ENCODE measurements around the gene PDIA2.

Gene PDIA2

DNA sequence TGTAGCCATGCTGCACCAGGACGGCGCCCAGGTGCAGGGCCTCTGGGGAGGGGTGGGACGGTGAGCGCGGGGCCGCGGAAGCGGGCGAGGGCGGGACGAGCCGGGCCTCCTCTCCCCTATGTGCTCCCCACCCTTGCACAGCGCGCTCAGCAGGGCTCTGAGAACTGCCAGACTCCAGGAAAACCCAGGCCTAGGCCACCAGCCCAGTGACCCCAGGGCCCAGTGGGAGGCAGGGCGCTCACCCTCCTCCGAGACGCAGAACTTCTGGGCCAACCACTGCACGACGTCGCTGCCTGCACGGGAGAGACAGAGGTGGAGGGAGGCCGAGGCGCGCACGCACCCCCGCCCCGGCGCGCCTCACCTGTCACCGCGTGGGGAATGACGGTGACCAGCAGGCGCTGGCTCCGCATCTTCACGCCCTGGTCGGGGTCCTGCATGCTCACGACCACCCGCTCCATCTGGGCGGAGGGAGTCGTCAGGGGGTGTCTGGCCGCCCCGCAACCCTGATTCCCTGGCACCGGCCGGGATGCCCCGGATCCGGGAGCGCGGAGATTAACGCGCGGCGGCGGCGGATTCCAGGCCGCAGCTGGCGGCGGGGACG, 7.8 kb upstream of the PDIA2 start:
- no peak for TF ChIP-seq POLR2AphosphoS5 (IDR thresholded peaks at IDR 0.05; ENCODE audit: low read depth, low read length)
- TF ChIP-seq TAF1 (IDR thresholded peaks at IDR 0.05; ENCODE audit: borderline replicate concordance, low read depth, low read length) = no peak
- TF ChIP-seq POLR2A (IDR thresholded peaks at IDR 0.05; ENCODE audit: low read depth, low read length) = no peak
- DNase-seq (ENCODE audit: insufficient read length) (peak; percentile 45), FAIRE-seq (no peak)

DNA sequence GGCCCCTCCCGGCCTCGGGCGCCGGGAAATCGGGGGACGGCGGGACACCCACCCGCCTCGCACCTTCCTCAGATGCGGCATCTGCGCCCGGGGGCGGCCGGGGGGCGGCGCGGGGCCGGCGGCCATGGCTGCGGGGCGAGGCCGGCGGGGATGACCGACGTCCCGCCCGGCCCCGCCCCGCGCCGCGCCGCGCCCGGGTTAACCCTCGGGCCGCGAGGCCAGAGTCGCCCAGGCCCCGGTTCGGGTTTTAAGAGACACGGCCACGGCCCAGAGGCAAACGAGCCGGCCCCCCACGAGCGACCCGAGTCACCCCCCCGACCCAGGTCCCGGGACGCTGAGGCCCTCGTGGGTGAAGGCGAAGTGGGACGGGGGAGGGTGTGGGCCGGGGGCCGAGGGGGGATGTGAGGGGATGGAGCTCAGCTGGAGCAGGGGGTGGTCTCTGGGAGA, 7.2 kb upstream of the PDIA2 start, which contains the start of gene RGS11:
RGS11 (minus strand) TSS at position 159 of the 447 bp plus-strand sequence; CDS start at position 126, 33 bp downstream.
- no peak for TF ChIP-seq POLR2A (IDR thresholded peaks at IDR 0.05; ENCODE audit: low read depth, low read length)
- no peak for DNase-seq (ENCODE audit: insufficient read length)
- no peak for FAIRE-seq

DNA sequence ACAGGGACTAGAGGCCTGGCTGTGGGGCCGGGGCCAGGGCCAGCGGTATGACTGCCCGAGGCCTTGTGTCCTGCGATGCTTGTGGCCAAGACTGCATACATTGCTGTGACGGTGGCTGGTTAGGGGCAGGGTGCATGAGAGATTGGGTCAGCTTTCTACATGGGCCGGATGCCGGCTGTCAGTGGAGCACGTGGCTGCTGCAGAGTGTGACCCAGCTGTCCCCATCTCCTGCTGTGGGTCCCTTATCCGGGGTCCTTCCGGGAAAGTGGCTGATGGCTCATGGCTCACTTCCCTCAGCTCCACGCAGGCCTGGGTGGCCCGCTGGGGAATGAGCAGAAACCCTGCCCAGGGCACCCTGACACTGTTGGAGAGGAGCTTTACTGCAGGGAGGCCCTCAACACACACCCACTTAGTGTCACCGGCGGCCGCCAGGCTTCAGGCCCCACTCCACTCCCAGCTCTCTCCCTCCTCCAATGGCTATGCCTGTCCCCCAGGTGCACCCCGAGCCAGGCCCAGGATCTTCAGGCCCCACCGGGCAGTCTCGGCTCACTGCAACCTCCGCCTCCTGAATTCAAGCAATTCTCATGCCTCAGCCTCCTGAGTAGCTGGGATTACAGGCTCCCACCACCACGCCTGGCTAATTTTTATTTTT, 6.4 kb upstream of the PDIA2 start:
- FAIRE-seq (no peak), DNase-seq (ENCODE audit: insufficient read length) (no peak)
- TF ChIP-seq POLR2A (IDR thresholded peaks at IDR 0.05; ENCODE audit: low read depth, low read length) (no peak), TAF1 (IDR thresholded peaks at IDR 0.05; ENCODE audit: borderline replicate concordance, low read depth, low read length) (no peak), POLR2AphosphoS5 (IDR thresholded peaks at IDR 0.05; ENCODE audit: low read depth, low read length) (no peak)

DNA sequence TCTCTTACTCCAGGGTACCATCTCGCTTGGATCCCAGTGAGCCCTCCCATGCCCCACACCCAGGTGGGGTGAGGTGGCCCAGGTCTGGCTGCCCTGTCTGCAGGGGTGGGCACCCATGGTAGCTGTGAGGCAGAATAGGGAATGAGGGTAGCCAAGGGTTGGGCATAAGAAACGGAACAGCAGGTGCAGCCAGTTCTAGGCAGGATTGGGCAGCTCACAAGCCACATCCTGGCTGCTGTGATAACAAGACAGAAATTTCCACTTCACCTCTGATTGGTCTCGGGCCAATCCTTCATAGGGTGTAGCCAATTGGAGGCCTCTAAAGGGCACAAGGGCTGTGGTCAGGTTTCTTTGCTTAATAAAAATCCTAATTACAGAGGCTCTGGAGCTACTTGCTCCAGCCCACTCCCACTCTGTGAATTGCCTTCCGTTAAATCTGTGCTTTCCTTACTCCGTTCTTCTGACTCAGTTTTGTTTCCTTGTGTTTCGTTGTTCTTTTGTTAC, 4.0 kb upstream of the PDIA2 start:
- TF ChIP-seq TAF1 (IDR thresholded peaks at IDR 0.05; ENCODE audit: borderline replicate concordance, low read depth, low read length) (no peak), POLR2AphosphoS5 (IDR thresholded peaks at IDR 0.05; ENCODE audit: low read depth, low read length) (no peak), POLR2A (IDR thresholded peaks at IDR 0.05; ENCODE audit: low read depth, low read length) (no peak)
- DNase-seq (ENCODE audit: insufficient read length) = peak; percentile 54
- FAIRE-seq = peak; percentile 36

DNA sequence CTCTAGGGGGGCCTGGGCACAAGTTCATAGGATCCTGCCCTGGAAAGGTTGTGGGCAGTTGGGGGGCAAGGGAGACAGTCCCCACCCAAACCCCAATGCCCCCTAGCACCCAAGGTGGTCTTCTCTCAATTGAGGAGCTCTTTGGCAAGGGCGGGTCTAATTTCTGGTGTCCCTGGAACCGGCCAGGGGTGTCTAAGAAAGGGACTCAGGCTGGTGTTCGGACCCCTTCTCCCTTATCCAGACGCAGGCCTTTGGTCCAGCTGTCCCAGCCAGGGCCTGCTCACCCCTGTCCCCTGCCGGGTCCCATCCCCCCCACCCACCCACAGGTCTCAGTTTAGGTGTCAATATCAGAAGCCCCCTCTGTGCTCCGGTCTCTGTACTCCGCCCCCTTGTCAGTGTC, 3.4 kb upstream of the PDIA2 start:
- FAIRE-seq = no peak
- DNase-seq (ENCODE audit: insufficient read length) = no peak
- TF ChIP-seq POLR2A (IDR thresholded peaks at IDR 0.05; ENCODE audit: low read depth, low read length) (no peak), POLR2AphosphoS5 (IDR thresholded peaks at IDR 0.05; ENCODE audit: low read depth, low read length) (no peak)

DNA sequence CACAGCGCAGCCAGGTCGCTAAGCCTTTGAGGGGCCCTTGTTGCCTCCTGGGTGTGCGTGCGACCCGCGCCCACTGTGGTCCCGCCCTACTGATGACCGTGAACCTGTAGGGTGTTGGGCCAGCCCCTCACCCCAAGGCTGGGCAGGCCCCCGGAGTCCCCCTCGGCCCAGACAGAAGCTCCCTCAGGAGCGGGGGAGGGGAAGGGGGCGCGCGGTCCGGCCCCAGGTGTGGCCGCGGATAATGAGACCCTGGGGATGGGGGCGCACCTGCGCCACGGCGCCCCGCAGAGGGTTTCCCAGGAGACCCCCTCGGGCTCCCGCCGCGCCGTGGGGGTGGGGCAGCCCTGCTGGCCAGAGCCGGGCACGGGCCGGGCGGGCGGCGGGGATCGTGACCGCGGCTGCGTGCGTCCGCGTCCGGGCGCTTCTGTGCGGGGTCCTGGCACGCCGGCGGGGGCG, 2.9 kb upstream of the PDIA2 start:
- FAIRE-seq (no peak), DNase-seq (ENCODE audit: insufficient read length) (no peak)
- TF ChIP-seq TAF1 (IDR thresholded peaks at IDR 0.05; ENCODE audit: borderline replicate concordance, low read depth, low read length) (no peak), POLR2A (IDR thresholded peaks at IDR 0.05; ENCODE audit: low read depth, low read length) (no peak), POLR2AphosphoS5 (IDR thresholded peaks at IDR 0.05; ENCODE audit: low read depth, low read length) (no peak)

DNA sequence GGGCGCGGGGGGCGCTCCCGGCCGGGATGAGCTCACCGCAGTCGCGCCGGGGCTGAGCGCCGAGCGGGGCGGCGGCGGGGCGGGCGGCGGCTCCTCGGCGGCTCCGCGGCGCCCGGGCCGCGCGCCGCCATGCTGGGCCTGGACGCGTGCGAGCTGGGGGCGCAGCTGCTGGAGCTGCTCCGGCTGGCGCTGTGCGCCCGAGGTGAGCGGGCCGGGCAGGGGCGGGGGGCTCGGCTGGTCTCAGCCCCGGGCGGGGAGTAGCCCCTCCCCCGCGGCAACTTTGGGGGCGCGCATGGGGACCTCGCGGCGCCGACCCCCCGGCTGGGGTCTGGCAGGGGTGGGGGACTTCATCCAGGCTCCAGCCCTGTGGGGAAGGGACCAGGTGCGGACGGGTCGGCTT, 2.4 kb upstream of the PDIA2 start, which contains the start of gene ARHGDIG:
ARHGDIG (plus strand) TSS at position 40 of the 400 bp plus-strand sequence; CDS start at position 130, 90 bp downstream.
- DNase-seq (ENCODE audit: insufficient read length) (no peak), FAIRE-seq (no peak)
- TF ChIP-seq TAF1 (IDR thresholded peaks at IDR 0.05; ENCODE audit: borderline replicate concordance, low read depth, low read length) (no peak), POLR2AphosphoS5 (IDR thresholded peaks at IDR 0.05; ENCODE audit: low read depth, low read length) (no peak), POLR2A (IDR thresholded peaks at IDR 0.05; ENCODE audit: low read depth, low read length) (no peak)

DNA sequence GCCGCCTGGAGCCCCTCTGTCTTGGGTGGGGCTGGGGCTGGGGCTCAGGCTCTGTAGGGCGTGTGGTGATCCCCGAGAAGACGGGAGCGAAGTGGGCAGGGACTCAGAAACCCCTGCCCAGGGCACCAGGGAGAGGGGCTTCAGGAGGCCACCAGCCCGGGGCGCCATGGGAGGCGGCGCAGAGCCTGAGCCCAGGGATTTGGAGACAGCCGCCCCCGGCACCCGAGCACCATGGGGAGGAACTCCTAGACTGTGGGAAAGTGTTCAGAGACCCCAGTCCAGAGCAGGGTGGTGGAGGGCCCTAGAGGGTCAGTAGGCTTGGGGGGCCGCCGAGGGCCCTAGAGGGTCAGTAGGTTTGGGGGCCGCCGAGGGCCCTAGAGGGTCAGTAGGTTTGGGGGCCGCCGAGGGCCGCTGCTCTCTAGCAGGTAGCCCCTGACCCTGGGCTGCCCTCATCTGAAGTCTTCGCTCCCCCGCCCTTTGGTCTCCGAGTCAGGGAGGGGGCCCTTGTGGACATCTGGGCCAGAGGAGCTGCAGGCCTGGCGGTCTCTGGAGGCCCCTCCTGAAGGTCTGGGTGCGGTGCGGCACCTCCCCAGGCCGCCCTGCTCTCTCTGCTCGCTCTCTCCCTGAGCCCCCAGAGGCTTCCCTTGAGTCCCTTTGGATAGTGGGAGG, 1.8 kb upstream of the PDIA2 start:
- FAIRE-seq = no peak
- DNase-seq (ENCODE audit: insufficient read length) = no peak
- TF ChIP-seq POLR2A (IDR thresholded peaks at IDR 0.05; ENCODE audit: low read depth, low read length) = no peak
- TF ChIP-seq TAF1 (IDR thresholded peaks at IDR 0.05; ENCODE audit: borderline replicate concordance, low read depth, low read length) = no peak
- no peak for TF ChIP-seq POLR2AphosphoS5 (IDR thresholded peaks at IDR 0.05; ENCODE audit: low read depth, low read length)

DNA sequence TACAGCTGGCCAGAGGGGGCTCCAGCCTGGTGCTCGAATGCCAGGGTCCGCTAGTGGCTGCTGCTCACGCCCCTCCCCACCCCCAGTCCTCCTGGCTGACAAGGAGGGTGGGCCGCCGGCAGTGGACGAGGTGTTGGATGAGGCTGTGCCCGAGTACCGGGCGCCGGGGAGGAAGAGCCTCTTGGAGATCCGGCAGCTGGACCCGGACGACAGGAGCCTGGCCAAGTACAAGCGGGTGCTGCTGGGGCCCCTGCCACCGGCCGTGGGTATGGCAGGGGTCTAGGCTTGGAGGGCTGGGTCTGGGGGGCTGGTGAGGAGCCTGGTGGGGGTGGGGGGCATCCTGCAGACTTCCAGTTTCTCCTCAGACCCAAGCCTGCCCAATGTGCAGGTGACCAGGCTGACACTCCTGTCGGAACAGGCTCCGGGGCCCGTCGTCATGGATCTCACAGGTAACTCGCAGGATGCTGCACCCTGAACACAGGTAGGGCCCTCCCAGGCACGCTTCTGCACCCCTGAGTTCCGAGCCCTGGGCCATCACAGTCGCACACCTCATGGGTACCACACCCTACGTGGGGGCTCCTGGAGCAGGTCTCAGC, 1.2 kb upstream of the PDIA2 start:
- FAIRE-seq (no peak), DNase-seq (ENCODE audit: insufficient read length) (no peak)
- TF ChIP-seq TAF1 (IDR thresholded peaks at IDR 0.05; ENCODE audit: borderline replicate concordance, low read depth, low read length) (no peak), POLR2A (IDR thresholded peaks at IDR 0.05; ENCODE audit: low read depth, low read length) (no peak), POLR2AphosphoS5 (IDR thresholded peaks at IDR 0.05; ENCODE audit: low read depth, low read length) (no peak)

DNA sequence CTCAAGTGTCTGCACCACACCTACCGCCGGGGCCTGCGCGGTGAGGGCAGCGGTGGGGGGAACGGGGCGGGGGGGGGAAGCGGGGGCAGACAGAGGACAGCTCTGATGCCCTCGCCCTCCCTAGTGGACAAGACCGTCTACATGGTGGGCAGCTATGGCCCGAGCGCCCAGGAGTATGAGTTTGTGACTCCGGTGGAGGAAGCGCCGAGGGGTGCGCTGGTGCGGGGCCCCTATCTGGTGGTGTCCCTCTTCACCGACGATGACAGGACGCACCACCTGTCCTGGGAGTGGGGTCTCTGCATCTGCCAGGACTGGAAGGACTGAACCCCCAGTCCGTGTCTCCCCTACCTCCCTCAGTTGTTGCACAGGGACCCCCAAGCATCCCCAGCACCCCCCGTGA, 473 bp upstream of the PDIA2 start:
- TF ChIP-seq TAF1 (IDR thresholded peaks at IDR 0.05; ENCODE audit: borderline replicate concordance, low read depth, low read length) (no peak), POLR2AphosphoS5 (IDR thresholded peaks at IDR 0.05; ENCODE audit: low read depth, low read length) (no peak), POLR2A (IDR thresholded peaks at IDR 0.05; ENCODE audit: low read depth, low read length) (no peak)

More for the DNA sequence above, 473 bp upstream of the PDIA2 start:
- no peak for FAIRE-seq
- no peak for DNase-seq (ENCODE audit: insufficient read length)
